GM10248 (cell line): ENCODE measurements around the gene CLPTM1L.

Source experiments
- CTCF ChIA-PET: fragments of 300-600 bp; sonication (Branson Sonifier 250); formaldehyde crosslinking; extraction: SDS; loops from one replicate; lab custom pipeline; 2021; ENCODE audit warnings: antibody characterized with exemption; lab: Yijun Ruan, JAX
- POLR2A ChIA-PET: fragments of 350-650 bp; sonication (Branson Sonifier 250); formaldehyde crosslinking; extraction: SDS; loops from one replicate; lab custom pipeline; 2020; ENCODE audit warnings: antibody characterized with exemption; lab: Yijun Ruan, JAX
- DNase-seq: peaks from one replicate; pipeline ENCODE4 v3.0.0; 2012; ENCODE audit errors: extremely low spot score
- CTCF ChIP-seq: IDR thresholded peaks from 2 replicates; pipeline ENCODE4 v1.5.1; 2012; ENCODE audit warnings: mild to moderate bottlenecking, low read depth; ENCODE audit errors: extremely low read depth, missing control alignments, control extremely low read depth

The CLPTM1L gene

DNA sequence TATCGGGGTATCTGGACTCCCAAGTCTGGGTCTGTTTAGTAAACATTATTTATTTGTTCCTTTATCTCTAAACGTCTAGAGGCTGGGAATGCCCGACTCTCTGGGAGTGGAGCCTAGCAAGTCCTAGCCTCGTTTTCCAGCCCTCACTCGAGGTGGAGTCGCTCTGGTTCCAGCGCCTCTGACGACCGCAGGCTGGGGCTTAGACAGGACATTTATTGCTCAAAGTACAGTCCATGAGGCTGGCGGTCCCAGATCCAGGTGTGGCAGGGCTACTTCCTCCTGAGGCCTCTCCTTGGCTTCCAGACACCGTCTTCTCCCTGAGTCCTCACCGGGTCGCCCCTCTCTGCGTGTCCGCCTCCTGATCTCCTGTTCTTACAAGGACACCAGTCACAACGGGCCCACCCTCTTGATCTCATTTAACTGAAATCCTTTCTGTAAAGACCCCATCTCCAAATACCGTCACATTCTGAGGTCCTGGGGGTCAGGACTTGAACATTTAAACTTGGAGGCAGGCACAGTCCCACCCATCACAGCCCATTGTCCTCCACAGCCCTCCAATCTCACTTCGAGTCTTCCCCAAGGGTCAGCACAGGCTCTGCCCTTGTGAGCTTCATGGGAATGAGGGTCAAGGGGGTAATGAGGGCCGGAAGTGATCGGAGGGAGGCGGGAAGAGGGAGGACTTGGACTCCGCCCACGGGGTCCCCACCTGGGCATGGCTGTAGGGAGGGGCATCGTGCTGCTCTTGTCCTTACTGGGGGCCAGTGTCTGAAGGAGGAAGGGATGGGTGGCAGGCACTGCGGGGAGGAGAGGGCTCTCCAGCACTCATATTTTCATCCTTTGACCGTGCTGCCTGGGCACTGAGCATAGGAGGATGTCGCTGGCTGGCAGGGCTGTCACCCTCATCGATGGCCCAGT is 12.2 kb upstream of the CLPTM1L start:
- TF ChIP-seq CTCF: no peak
- ChIA-PET CTCF (no interaction called here), POLR2A (no interaction called here)
- DNase-seq: no peak

DNA sequence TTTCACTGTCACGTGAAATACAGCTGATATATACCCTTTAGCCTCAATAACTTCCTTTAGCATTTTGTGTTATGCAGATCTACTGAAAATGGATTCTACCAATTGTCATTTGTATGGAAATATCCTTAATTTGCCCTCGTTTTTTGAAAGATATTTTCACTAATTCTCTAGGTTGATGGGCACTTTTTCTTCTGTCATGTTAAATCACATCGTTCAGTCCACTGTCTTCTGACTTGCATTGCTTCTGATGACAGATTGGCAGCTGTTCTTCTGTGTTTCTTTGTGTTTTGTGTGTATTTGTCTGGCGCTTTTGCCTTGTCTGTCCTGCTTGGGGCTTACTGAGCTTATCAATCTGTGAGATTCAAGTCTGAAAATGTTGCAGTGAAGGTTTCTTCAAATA is 9.7 kb upstream of the CLPTM1L start:
- DNase-seq: no peak
- ChIA-PET CTCF (interaction anchor here (1.1 to 2.1 kb wide), 4 partner anchors 8 to 290 kb away, joined by 3 to 9 read pairs (median 4); no protein-coding TSS in a partner anchor), POLR2A (no interaction called here)
- TF ChIP-seq CTCF: no peak

GRCh38 chr5:1352231-1353219 is 7.6 kb upstream of the CLPTM1L start:
- no peak for DNase-seq
- TF ChIP-seq CTCF: no peak
- POLR2A ChIA-PET: no interaction called here
- CTCF ChIA-PET: interaction anchor here (1.5 kb wide), 1 partner anchor 179 kb away, joined by 3 read pairs; no protein-coding TSS in a partner anchor

GRCh38 chr5:1351156-1351555 is 6.3 kb upstream of the CLPTM1L start:
- no peak for TF ChIP-seq CTCF
- ChIA-PET POLR2A (no interaction called here), CTCF (interaction anchor here (0.7 to 1.5 kb wide), 2 partner anchors 8 to 178 kb away, joined by 3 to 4 read pairs; no protein-coding TSS in a partner anchor)
- no peak for DNase-seq

DNA sequence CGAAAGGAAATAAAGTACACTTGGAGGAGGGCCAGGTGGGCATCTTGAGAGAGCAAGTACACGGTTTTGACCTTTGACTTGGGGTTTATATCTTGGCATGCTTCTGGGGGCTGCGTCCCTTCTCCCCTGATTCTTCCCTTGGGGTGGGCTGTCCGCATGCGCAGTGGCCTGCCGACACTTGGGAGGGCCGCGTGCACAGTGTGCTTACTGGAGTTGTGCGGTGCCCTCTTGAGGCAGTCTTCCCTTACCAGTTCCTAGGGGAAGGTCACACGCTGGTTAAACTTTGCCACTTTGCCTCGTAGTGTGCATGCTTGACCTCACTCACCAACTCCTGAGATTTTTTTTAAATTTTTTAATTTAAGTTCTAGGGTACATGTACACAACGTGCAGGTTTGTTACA is 4.3 kb upstream of the CLPTM1L start:
- CTCF ChIA-PET: no interaction called here
- DNase-seq: no peak
- POLR2A ChIA-PET: no interaction called here
- TF ChIP-seq CTCF: no peak

GRCh38 chr5:1348986-1349245 is 4.0 kb upstream of the CLPTM1L start:
- DNase-seq: no peak
- CTCF ChIA-PET: no interaction called here
- TF ChIP-seq CTCF: no peak
- POLR2A ChIA-PET: no interaction called here
